Bronchial epithelial cell (primary cell): ENCODE measurements around the gene HDAC4. TPM values are rescaled to one million over a fixed set of nuclear protein-coding genes. Genes with fewer than 3 reads are reported as not detected.
A peak's percentile ranks its signal among the peaks of the same experiment; 100 is the strongest.

Source experiments
- DNase-seq: peaks from one replicate; pipeline ENCODE4 v3.0.0-alpha.2; 2010; ENCODE audit warnings: low read depth
- FAIRE-seq: peaks from 2 replicates; lab custom pipeline; 2011; peaks lifted over from hg19 to GRCh38; lab: Jason Lieb, UNC
- H3K27me3 ChIP-seq: 2 replicates; pipeline ENCODE4 v1.5.1; 2011; ENCODE audit warnings: low read length; ENCODE audit not compliant: control insufficient read depth, insufficient read depth
- H3K36me3 ChIP-seq: 2 replicates; pipeline ENCODE4 v1.5.1; 2011; ENCODE audit warnings: low read length; ENCODE audit not compliant: control insufficient read depth, insufficient read depth
- H3K4me3 ChIP-seq: 2 replicates; pipeline ENCODE4 v1.5.1; 2011; ENCODE audit warnings: mild to moderate bottlenecking, low read depth, low read length, control low read depth
- total RNA-seq: library from RNA; depleted of rRNA; stranded (reverse); fragments of >200 nt; gene quantifications from 2 replicates; pipeline ENCODE4 v1.2.1, GENCODE V29; 2014
- TF ChIP-seq, protein P1 (sequence below): IDR thresholded peaks from 2 replicates; pipeline ENCODE4 v1.5.1; 2011; ENCODE audit warnings: mild to moderate bottlenecking, moderate library complexity, low read length, control low read depth, inconsistent platforms; ENCODE audit not compliant: insufficient read depth, severe bottlenecking

The HDAC4 gene
- total RNA-seq, 1 donor from 2014 or later, result 5.3 TPM

- Histone ChIP-seq H3K36me3 (no peaks in the 10 kb centered on the region), H3K4me3 (no peak overlapping the region), H3K27me3 (no peaks in the 10 kb centered on the region)
- no peak for FAIRE-seq
- DNase-seq, result no peak
- TF ChIP-seq, protein P1, sequence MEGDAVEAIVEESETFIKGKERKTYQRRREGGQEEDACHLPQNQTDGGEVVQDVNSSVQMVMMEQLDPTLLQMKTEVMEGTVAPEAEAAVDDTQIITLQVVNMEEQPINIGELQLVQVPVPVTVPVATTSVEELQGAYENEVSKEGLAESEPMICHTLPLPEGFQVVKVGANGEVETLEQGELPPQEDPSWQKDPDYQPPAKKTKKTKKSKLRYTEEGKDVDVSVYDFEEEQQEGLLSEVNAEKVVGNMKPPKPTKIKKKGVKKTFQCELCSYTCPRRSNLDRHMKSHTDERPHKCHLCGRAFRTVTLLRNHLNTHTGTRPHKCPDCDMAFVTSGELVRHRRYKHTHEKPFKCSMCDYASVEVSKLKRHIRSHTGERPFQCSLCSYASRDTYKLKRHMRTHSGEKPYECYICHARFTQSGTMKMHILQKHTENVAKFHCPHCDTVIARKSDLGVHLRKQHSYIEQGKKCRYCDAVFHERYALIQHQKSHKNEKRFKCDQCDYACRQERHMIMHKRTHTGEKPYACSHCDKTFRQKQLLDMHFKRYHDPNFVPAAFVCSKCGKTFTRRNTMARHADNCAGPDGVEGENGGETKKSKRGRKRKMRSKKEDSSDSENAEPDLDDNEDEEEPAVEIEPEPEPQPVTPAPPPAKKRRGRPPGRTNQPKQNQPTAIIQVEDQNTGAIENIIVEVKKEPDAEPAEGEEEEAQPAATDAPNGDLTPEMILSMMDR, result no peak
Observed at GRCh38 chr2:239114119-239114581, 286.7 kb downstream of the HDAC4 start.

DNA sequence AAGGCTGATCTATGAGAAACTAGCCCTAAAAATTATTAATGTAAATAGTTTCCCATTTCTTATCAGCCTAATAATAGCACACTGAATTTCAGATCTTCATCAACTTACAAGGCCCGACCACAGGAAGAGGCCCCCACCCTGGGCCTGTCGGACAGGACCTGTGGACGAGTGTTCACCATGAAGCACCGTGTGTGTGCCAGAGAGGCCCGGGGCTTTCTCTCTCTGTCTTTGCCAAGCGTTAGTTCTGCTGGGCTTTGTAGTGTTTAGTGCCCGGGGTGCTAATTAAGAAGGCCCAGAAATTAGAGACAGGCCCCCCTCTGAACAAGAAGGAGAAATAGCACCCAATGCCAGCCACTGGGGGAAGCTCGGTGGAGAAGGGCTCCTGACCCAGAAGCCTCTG, 287.2 kb downstream of the HDAC4 start:
- DNase-seq, result no peak
- FAIRE-seq, result no peak
- Histone ChIP-seq H3K27me3 (no peaks in the 10 kb centered on the region), H3K36me3 (no peaks in the 10 kb centered on the region), H3K4me3 (no peak overlapping the region)
- TF ChIP-seq, protein P1, result no peak

GRCh38 chr2:239113171-239113570, 287.6 kb downstream of the HDAC4 start:
- TF ChIP-seq, protein P1, result no peak
- no peaks in the 10 kb centered on the region for H3K36me3 ChIP-seq
- no peak overlapping the region for H3K4me3 ChIP-seq
- no peak for FAIRE-seq
- no peak for DNase-seq
- H3K27me3 ChIP-seq, result no peaks in the 10 kb centered on the region

DNA sequence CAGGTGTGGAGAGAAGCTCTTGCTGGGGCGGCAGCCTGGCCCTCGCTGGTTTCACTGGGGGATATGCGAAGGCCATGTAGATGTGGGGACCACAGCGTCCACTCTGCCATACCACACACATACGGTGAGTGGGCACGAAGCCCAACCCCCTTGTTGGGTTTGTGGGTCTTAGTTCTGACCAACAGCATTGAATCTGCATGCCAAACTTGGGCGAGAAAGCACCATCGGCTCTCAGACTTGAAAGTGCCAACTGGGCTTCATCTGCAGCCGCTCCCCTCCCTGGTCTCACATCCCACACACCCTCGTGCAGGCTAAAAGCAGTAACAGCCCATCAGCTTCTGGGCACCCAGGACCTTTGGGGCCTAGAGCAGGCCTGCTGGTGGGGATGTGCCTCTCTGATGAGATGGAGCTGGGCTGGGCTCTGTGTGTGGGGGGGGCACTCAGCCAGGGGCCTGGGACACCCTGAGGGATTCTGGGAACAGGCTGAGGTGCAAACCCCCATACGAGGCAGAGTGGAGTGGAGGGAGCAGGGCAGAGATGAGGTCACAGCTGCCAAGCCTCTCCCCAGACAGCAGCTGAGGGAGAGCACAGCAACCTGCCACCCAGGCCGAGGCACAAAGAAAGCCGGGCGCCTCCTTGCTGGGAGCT, 288.6 kb downstream of the HDAC4 start:
- FAIRE-seq (peak; percentile 64), DNase-seq (no peak)
- TF ChIP-seq, protein P1, result no peak
- Histone ChIP-seq H3K36me3 (no peaks in the 10 kb centered on the region), H3K4me3 (no peak overlapping the region), H3K27me3 (no peaks in the 10 kb centered on the region)

- DNase-seq, result no peak
- TF ChIP-seq, protein P1, result no peak
- H3K4me3 ChIP-seq, result no peak overlapping the region
- H3K36me3 ChIP-seq, result no peaks in the 10 kb centered on the region
- H3K27me3 ChIP-seq, result no peaks in the 10 kb centered on the region
- peak; percentile 23 for FAIRE-seq
Observed at GRCh38 chr2:239111401-239112100, 289.3 kb downstream of the HDAC4 start.
